HTR-8/SVneo (cell line): ENCODE data around the gene PLPP6.
"Not testable (repeated sequence)": the region's sequence is repeated elsewhere in the genome, so short reads cannot be mapped to it uniquely, and the experiment has no call there.

Source experiments
- DNase-seq: peaks from one replicate; pipeline ENCODE4 v3.0.0; 2011; ENCODE audit warnings: low spot score, mixed read lengths; ENCODE audit not compliant: insufficient read length
- FAIRE-seq: peaks from 2 replicates; lab custom pipeline; 2011; peaks lifted over from hg19 to GRCh38; lab: Jason Lieb, UNC

Gene PLPP6

DNA sequence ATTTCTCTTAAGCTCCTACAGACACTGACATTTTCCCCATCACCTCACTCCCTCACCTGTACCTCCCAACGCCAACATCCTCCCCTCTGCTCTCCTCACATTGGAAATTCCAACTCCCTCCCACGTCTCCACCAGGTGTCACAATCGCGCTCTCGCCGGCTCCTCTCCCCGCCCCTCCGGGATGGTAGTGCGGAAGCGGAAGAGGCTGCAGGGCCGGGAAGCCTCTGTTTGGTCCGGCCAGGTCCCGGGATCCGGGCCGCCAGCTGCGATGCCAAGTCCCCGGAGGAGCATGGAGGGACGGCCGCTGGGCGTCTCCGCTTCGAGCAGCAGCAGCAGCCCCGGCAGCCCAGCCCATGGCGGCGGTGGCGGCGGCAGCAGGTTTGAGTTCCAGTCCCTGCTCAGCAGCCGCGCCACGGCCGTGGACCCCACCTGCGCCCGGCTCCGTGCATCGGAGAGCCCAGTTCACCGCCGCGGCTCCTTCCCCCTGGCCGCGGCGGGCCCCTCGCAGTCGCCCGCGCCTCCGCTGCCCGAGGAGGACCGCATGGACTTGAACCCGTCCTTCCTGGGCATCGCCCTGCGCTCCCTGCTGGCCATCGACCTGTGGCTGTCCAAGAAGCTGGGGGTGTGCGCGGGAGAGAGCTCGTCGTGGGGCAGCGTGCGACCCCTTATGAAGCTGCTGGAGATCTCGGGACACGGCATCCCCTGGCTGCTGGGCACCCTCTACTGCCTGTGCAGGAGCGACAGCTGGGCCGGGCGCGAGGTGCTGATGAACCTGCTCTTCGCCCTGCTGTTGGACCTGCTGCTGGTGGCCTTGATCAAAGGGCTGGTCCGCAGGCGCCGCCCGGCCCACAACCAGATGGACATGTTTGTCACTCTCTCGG, at the start of gene PLPP6:
Gene PLPP6, plus strand, starts transcription at position 187 of the 881 bp plus-strand sequence. Its CDS starts 82 bp downstream, at position 269.
- DNase-seq (peak; percentile 81), FAIRE-seq (no peak)

DNA sequence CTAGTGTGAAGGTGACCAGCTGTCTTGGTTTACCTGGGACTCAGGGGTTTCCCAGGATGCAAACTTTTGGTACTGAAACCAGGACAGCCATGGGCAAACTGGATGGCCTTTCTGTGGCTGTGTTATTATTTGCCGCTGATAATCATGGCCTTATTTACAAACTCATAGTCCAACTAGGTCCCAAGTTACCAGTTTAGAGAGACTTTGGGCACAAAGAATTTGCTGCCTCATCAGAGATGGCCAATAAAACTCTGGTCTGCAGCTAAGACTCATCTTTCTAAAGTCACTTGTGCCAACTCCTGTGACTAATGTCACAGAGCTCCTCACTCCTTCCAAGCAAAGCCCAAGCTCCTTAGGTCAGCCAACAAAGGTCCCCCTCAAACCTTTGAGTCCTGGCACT, 47.5 kb upstream of the PLPP6 start:
- no peak for FAIRE-seq
- no peak for DNase-seq

DNA sequence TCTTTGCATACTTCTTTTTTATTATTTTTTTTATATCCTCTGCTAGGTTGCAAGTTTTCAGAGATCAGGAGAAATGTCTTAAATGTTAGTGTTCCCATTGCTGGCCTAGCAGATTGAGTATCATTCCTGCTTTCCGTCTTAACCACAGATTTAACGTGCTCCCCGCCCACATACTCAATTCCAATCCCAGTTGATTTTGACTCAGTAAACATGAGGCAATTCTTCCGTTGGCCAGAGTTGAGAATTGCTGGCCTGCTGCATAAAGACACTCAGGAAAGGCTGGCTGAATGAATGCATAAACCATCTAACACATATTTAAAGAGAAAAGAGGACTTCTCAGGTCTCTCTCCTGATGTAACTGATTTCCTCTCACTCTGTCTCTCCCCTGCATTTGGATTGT, 46.8 kb upstream of the PLPP6 start:
- DNase-seq = no peak
- no peak for FAIRE-seq

DNA sequence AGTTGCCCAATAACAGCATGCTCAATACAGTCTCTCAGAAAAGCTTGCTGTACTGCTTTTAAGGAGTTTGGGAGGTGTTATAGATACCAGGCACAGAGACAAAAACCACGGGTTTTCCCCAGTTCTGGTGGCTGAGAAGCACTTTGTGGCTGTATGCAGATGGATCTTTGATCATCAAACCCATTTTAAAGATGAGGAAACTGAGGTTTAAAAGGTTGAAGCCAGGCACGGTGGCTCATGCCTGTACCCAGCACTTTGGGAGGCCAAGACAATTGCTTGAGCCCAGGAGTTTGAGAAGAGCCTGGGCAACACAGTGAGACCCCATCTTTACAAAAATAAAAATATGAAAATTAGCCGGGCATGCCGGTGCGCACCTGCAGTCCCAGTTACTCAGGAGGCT, 46.3 kb upstream of the PLPP6 start:
- no peak for DNase-seq
- FAIRE-seq = no peak

DNA sequence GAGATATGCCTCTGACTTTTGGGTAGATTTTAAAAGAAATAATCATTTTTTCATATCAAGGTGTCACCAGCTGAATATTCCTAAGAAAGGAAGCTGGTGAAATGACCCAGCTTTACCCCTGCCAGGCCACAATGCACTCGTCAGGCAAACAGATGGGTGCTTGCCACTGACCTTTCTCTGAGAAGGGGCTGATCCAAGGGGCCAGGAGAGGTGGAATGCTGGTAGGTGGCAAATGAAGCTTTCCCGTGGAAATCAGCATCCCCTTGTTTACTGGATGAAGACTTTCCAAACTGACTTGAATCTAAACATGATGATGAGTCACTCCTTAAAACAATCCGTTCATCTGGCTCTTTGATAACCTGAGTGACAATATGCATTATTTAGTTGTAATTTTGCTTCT, 44.3 kb upstream of the PLPP6 start:
- no peak for FAIRE-seq
- no peak for DNase-seq

DNA sequence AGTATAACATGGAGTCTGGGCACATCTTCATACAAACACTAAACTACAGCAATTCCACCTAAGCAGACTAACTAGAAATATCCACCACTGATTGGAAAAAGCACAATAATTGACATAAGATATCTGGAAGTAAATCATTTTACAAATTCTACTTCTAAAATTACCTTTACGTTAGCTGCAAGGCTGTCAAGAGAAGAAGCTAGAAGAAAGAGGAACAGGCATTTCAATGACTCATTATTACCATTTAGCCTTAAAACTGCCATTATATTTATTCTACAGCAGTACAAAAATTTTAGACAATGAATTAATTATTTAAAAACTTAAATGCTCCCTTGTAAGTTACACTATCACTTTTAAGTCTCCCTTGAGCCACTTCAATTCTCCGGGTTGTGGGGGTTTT, 43.4 kb upstream of the PLPP6 start:
- FAIRE-seq (no peak), DNase-seq (no peak)

DNA sequence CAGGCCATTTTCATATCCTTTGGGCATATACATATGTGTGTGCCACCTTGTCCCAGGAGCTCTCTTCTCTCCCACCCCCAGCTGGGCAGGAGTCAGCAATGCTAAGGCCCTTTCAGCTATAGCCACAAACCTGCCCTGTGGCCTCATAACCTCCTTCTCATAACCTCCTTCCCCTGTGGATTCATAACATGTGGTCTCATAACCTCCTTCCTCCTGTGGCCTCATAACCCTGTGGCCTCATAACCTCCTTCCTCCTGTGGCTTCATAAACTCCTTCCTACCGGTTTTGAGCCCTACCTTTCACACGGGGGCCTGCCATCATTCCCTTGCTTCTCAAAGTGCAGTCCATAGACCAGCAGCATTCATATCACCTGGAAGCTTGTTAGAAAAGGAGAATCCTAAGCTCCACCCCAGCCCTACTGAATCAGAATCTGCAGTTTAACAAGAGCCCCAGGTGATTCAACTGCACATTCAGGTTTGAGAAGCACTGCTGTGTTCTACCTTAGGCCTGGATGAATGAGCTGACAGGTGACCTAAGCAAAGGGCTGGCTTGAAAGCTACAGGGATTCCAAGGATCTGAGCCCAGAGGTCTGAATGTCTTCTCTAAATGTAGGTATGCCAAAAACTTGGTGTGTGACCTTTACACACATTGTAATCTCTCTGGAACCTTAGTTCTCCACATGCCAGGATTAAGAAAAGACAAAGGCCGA, 41.9 kb upstream of the PLPP6 start:
- FAIRE-seq = no peak
- no peak for DNase-seq

DNA sequence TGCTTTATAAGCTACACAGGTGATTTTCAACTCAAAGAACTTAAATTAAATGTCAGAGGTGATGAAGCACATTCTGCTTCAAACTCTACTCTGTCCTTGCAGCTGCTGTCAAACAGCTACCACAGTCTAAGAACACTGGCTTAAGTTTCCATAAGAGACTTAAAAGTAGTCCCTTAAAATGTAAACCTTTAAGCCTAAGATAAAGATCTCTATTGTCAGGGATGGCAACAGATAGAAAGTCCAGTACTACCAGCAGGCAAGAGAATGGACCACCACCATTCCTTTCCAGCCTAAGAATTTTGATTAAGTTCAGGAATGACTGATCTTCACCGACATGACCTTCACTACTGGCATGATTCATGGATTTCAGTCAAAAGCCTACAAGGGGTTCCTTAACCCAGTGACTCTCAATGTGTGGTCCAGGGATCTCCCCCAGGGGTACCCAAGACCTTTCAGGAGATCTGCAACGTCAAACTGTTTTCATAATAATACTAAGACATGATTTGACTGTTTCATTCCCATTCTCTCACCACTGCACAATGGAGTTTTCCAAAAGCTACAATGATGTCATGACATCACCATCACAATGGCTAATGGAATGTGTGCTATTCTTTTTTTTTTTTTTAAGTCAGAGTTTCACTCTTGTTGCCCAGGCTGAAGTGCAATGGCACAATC, 41.1 kb upstream of the PLPP6 start:
- no peak for DNase-seq
- no peak for FAIRE-seq

DNA sequence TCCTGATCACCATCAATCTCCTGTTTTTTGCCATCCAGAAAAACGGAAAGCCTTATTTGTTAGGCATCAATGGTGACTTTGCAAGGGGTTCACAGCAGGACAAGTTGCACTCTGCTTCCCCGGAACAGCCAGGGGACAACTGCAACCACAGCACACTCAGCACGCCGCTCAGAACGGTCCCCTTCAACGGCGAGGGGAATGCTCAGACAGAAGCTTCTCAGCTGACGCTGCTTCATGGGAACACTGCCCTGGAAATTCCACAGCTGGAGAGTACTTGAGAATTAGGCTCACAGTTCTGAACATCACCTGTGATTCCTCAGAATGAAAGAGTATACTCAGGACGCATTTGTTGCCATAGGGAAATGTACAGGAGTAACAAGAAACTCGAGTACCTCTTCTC, 40.1 kb upstream of the PLPP6 start:
- DNase-seq = no peak
- FAIRE-seq = no peak

DNA sequence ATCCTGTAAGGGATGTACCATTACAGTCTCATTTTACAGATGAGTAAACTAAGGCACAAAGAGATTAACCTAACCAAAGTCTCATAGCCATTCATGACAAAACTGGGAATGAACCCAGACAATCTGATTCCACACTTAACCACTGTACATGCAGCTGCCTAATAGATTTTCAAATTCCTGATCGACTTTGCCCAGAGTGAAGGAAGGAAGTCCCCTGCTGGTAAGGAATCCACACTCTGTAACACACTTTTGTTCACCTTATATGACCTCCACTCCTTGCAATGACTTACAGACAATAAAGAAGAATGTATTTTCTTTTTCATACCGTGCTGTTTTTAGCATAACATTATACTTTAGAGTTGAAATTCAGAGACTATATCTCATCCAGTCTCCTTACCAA, 31.3 kb upstream of the PLPP6 start:
- no peak for DNase-seq
- no peak for FAIRE-seq

DNA sequence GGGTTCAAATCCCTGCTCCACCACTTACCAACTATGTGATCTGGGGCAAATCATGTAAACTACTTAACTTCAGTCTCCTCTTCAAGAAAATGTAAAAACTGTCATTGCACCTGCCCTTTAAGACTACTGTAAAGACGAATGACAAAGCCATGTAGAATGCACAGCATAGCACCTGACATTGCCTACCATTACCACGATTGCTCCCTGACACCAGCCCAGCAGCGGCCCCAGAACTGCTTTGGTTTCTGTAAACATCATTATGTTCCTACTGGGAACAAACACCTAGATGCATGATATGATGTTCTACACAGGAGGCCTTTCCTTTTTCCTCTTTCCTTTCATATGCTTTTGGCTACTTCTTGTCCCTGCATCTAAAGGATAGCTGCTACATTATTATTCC, 23.1 kb upstream of the PLPP6 start:
- DNase-seq (no peak), FAIRE-seq (no peak)

DNA sequence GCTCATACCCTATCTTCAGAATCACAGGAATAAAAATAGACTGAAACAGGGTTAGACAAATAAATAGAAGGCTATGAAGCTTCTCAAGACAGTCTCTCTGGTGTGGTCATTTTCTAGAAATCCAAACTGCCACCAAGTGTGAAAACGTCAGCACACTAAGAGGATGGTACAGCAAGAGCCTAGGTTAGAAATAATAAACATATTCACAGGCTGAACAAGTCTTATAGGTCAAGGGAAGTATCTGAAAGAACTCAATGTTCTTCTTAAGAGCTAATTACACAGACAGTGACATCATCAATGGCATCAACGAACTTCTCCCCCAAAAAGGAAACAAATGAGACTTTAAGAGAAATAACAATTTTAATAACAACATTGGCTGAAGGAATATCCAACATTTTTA, 22.7 kb upstream of the PLPP6 start:
- DNase-seq (no peak), FAIRE-seq (no peak)

DNA sequence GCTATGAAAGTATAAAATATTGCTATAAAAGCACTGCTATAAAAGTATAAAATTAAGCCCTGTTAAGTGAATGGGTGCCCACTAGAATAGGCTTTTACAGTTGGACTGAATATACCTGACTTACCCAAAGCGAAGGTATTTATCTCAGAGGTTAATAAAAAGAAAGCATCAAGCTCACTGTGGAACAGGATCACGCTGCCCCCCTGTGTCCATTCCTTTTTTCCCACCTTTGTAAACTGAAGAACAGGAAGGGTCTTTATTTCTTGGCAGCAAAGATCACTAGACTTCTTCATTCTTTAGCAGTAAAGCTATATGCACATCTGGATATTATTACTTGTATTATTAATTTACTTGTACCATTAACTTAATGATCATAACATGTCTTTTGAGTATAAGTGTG, 22.1 kb upstream of the PLPP6 start:
- FAIRE-seq = no peak

DNA sequence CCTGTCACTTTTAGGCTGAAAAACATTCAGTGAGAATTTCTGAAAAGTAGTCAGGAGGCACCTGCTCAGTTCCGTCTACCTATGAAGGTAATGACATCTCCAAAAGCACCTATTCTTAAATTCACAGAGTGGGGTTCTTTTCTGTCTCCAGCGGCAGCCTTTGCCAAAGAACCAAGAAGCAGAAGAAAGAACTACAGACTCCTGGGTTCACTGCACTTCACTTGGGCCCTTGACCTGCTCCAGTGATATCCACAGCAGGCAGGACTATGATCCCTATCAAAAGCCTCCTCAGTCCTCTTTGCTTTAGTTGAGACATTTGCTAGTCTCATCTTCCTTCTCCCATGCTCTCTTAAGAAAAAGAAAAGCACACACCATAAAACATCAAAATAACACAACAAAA, 19.7 kb upstream of the PLPP6 start:
- no peak for DNase-seq
- no peak for FAIRE-seq

More for the DNA sequence above, 22.1 kb upstream of the PLPP6 start:
- peak; percentile 14 for DNase-seq

DNA sequence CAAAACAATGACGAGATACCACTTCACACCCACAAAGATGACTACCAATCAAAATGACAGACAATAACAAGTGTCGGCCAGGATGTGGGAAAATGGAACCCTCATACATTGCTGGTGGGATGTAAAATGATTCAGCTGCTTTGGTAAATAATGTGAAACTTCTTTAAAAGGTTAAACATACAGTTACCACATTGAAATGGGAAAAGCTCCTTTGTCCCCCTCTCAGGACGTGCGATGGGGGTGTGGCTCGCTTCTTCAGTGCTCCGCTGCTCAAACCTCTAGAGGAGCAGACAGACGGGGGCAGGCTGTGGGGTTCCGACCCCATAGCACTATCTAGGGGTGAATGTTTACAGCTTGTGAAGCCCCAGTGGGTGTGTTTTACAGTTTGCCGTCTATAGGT, 8.0 kb upstream of the PLPP6 start:
- DNase-seq (no peak), FAIRE-seq (no peak)

DNA sequence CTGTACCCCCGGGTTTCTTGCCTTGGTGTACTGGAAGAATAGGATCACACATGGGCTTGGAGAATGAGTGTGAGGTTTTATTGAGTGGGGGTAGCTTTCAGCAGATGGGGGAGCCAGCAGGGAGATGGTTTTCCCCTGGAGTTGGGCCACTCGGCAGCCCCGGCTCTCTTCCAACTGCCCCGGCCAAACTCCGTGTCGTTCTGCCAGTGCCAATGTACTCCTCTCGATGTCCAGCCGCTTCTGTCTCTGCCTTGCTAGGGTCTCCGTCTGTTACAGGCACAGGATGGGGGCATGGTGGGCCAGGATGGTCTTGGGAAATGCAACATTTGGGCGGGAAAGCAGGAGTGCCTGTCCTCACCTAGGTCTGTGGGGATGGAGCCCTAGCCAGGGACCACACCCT, 7.6 kb upstream of the PLPP6 start:
- FAIRE-seq = no peak
- DNase-seq = no peak

DNA sequence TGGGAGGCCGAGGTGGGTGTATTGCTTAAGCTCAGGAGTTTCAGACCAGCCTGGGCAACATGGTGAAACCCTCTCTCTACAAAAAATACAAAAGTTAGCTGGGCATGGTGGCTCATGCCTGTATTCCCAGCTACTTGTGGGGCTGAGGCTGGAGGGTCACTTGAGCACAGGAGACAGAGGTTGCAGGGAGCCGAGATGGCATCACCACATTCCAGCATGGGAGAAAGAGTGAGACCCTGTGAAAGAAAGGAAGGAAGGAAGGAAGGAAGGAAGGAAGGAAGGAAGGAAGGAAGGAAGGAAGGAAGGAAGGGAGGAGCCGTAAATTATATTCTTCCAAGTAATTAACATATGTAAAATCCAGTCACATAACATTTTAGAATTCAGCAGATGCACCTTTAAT, 5.9 kb upstream of the PLPP6 start:
- not testable (repeated sequence) for FAIRE-seq, DNase-seq

DNA sequence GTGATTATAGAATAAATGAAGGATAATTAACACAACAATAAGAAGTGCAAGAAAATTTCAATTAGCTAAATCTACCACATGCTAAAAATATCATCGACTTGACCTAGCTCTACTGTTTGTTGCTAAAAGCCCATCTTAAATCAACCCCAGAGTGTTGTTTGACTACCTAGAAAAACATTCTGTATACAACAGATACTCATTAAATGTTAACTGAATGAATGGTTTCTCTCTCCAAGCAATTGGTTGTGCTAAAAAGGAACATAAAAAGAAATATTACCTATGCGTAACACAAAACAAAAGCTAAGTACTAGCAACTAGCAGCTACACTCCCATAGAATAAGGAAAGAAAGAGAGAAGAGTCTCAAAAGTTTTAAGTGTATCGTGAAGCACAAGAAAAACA, 5.5 kb upstream of the PLPP6 start:
- FAIRE-seq = no peak

DNA sequence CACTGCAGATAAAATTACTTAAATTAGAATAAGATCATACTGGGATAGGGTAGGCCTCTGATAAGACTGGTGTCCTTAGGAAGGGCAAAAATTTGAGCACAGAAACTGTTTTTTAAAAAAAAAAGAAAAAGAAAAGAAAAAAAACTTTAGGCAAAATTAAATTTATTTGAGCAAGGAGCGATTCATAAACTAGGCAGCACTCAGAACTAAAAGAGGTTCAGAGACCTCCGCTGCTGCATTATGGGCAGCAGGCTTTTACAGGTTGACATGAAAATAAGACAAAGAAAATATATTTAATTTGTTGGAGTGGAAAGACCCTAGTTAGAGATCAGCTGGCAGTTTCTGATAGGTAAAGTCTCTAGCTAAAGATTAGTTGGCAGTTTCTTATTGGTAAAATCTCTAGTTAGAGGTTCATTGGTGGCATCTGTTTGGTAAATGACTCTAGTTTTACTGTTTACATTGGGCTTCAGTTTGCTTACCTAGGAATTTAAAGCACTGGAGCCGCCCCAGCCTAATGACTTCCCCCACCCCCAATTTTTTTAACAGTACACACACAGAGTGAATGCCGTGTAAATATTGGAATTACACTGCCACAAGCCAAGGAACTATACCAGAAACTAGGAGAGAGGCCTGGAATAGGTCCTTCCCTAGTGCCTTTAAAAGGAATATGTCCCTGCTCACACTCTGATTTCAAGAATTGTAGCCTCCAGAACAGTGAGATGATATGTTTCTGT, 4.5 kb upstream of the PLPP6 start:
- FAIRE-seq (no peak), DNase-seq (no peak)

More for the DNA sequence above, 5.5 kb upstream of the PLPP6 start:
- no peak for DNase-seq

DNA sequence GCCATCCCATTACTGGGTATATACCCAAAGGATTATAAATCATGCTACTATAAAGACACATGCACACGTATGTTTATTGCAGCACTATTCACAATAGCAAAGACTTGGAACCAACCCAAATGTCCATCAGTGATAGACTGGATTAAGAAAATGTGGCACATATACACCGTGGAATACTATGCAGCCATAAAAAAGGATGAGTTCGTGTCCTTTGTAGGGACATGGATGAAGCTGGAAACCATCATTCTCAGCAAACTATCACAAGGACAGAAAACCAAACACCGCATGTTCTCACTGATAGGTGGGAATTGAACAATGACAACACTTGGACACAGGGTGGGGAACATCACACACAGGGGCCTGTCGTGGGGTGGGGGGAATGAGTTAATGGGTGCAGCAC, 1.4 kb upstream of the PLPP6 start:
- FAIRE-seq = not testable (repeated sequence)

More for the DNA sequence above, 1.4 kb upstream of the PLPP6 start:
- DNase-seq = not testable (repeated sequence)
